ENCODE results near the gene ODF2.

The ODF2 gene

DNA sequence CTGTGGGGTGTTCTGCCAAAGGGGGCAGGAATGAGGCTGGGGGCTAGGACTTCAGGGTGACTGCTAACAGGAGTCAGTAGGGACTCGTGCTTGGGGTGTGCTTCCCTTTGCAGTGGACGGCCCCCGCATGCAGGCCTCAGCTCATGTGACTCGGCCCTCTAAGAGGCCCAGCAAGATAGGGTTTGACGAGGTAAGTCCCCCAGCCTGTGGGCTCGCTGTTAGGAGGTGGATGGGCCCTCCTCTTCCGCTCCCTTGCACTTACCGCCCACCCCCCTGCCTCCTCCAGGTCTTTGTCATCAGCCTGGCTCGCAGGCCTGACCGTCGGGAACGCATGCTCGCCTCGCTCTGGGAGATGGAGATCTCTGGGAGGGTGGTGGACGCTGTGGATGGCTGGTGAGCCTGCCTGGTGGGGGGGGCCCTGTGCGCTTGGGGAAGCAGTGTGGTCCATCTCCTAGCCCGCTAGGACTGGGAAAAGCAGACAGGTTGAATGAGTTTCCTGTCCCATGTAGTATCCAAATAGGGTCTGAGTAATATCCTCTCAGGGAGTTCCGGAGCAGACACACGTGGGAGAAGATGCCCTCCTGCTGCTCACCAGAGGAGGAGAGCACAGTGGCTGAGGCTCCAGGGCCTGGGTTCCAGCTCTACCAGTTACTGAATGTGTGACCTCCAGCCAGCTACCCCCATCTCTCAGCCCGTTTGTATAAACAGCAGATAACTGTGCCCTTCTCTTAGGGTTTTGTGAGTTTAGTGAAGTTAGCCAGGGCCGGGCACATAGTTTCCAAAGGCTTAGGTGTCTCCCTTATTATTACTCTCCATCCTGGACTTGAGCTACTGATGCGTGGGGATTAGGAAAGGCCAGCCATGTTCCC lies 26.9 kb upstream of the ODF2 start:
- peak; percentile 84 for DNase-seq (ENCODE audit: low read depth)
- peak overlapping the region; percentile 3 for H3K4me3 ChIP-seq (replicated peaks; ENCODE audit: low read depth, low read length)
- TF ChIP-seq, protein P1, sequence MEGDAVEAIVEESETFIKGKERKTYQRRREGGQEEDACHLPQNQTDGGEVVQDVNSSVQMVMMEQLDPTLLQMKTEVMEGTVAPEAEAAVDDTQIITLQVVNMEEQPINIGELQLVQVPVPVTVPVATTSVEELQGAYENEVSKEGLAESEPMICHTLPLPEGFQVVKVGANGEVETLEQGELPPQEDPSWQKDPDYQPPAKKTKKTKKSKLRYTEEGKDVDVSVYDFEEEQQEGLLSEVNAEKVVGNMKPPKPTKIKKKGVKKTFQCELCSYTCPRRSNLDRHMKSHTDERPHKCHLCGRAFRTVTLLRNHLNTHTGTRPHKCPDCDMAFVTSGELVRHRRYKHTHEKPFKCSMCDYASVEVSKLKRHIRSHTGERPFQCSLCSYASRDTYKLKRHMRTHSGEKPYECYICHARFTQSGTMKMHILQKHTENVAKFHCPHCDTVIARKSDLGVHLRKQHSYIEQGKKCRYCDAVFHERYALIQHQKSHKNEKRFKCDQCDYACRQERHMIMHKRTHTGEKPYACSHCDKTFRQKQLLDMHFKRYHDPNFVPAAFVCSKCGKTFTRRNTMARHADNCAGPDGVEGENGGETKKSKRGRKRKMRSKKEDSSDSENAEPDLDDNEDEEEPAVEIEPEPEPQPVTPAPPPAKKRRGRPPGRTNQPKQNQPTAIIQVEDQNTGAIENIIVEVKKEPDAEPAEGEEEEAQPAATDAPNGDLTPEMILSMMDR (IDR thresholded peaks at IDR 0.05; ENCODE audit: low read length, missing control alignments), result no peak

DNA sequence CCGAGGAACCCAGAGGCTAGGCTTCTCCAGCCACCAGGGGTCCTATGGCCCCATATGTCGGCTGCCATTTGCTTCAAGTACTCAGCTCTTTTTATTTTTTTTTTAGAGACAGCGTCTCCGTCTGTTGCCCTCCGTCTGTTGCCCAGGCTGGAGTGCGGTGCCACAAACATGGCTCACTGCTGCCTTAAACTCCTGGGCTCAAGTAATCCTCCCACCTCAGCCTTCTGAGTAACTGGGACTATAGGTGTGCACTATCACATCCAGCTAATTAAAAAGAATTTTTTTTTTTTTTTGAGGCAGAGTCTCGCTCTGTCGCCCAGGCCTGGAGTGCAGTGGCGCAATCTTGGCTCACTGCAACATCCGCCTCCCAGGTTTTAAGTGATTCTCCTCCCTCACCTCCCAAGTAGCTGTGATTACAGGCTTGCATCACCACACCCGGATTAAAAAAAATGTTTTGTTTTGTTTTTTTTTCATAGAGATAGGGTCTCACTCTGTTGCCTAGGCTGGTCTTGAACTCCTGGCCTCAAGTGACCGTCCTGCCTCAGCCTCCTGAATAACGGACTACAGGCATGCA lies 26.2 kb upstream of the ODF2 start:
- no peak overlapping the region for H3K4me3 ChIP-seq (replicated peaks; ENCODE audit: low read depth, low read length)
- no peak for DNase-seq (ENCODE audit: low read depth)
- TF ChIP-seq, protein P1 (IDR thresholded peaks at IDR 0.05; ENCODE audit: low read length, missing control alignments), result no peak

DNA sequence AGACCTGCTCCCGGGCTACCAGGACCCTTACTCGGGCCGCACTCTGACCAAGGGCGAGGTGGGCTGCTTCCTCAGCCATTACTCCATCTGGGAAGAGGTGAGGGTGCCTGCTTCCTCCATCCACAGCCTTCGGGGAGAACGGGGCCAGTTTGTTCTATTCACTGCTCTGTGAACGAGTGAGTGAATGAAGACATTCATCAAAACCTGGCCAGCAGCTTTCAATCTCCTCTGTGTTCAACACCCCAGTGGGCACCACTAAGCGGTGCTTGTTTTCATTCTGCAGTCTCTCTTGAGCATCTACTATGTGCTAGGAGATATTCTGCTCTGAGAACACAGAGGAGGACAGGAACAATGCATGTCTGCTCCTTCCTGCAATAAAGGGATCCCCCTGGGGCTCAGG lies 24.6 kb upstream of the ODF2 start:
- TF ChIP-seq, protein P1 (IDR thresholded peaks at IDR 0.05; ENCODE audit: low read length, missing control alignments), result no peak
- no peak for DNase-seq (ENCODE audit: low read depth)
- H3K4me3 ChIP-seq (replicated peaks; ENCODE audit: low read depth, low read length), result no peak overlapping the region

DNA sequence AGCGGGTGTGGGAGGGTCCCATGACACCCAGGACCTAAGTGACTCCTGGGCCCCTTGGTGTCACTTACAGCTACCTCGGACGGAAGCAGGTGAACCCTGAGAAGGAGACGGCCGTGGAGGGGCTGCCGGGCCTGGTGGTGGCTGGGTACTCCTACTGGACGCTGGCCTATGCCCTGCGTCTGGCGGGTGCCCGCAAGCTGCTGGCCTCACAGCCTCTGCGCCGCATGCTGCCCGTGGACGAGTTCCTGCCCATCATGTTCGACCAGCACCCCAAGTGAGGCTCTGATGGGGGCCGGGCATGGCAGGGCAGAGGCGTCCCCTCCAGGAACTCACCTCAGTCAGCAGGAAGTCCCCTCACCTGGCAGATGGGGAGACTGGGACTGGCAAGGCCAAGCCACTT lies 21.5 kb upstream of the ODF2 start:
- TF ChIP-seq, protein P1 (IDR thresholded peaks at IDR 0.05; ENCODE audit: low read length, missing control alignments), result no peak
- no peak for DNase-seq (ENCODE audit: low read depth)
- H3K4me3 ChIP-seq (replicated peaks; ENCODE audit: low read depth, low read length), result no peak overlapping the region

DNA sequence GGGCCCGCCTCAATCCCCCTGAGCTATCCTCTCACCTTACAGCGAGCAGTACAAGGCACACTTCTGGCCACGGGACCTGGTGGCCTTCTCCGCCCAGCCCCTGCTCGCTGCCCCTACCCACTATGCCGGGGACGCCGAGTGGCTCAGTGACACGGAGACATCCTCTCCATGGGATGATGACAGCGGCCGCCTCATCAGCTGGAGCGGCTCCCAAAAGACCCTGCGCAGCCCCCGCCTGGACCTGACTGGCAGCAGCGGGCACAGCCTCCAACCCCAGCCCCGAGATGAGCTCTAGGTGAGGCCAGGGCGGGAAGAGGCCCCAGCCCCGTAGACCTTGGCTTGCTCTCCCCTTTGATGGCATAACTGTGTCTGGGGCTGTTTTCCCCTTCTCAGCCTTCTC lies 20.2 kb upstream of the ODF2 start:
- TF ChIP-seq, protein P1 (IDR thresholded peaks at IDR 0.05; ENCODE audit: low read length, missing control alignments), result no peak
- no peak overlapping the region for H3K4me3 ChIP-seq (replicated peaks; ENCODE audit: low read depth, low read length)
- DNase-seq (ENCODE audit: low read depth), result no peak

DNA sequence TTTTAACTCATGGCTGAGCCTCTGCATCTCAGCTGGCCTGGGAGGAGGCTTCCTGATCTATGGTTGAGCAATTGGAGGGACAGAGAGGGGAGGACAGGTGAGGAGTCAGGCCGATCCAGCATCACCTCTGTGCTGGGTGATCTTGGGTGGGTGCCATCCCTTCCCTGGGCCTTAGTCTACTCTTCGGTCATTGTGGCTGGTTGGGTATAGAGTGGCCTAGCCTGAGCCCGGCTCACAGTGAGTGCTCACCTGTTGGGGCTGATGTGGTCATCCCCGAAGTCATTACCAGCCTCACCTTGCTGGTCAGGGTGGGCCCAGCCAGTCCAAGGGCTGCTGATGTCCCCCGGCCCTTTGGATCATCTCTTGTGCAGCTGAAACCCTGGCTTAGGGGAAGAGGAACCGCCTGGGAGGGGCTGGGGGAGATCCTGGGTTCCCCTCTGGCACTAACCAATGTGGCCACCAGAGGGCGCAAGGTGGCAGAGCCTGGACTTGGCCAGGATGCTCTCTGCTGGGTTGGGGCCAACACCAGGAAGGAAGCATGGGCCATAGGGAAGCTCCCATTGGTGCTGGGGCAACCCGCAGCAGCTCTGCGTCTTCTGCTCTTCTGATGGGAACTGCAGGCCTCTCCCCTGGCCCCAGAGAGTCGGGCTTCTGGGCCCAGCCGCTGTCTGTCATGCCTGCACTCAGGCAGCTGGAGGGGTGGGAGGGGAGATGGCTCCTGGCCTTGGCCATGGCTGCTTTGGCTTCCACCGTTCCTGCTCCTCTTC lies 17.3 kb upstream of the ODF2 start:
- H3K4me3 ChIP-seq (replicated peaks; ENCODE audit: low read depth, low read length), result no peak overlapping the region
- DNase-seq (ENCODE audit: low read depth), result peak; percentile 89
- TF ChIP-seq, protein P1 (IDR thresholded peaks at IDR 0.05; ENCODE audit: low read length, missing control alignments), result peak; percentile 94

Measured in fibroblast of pulmonary artery (primary cell).